PC-9 (cell line): ENCODE data around the gene SLCO4A1.

ENCODE experiments used
- CTCF ChIP-seq: fragments of 200-600 bp; sonication (generic); conservative IDR thresholded peaks from 2 replicates; pipeline ENCODE4 v1.6.1; 2017; ENCODE audit warnings: mixed run types, antibody characterized with exemption, mild to moderate bottlenecking, moderate library complexity
- EZH2 ChIP-seq: fragments of 200-600 bp; sonication (generic); IDR thresholded peaks from 2 replicates; pipeline ENCODE4 v1.8.0; 2017; ENCODE audit warnings: antibody characterized with exemption, low read depth

DNA sequence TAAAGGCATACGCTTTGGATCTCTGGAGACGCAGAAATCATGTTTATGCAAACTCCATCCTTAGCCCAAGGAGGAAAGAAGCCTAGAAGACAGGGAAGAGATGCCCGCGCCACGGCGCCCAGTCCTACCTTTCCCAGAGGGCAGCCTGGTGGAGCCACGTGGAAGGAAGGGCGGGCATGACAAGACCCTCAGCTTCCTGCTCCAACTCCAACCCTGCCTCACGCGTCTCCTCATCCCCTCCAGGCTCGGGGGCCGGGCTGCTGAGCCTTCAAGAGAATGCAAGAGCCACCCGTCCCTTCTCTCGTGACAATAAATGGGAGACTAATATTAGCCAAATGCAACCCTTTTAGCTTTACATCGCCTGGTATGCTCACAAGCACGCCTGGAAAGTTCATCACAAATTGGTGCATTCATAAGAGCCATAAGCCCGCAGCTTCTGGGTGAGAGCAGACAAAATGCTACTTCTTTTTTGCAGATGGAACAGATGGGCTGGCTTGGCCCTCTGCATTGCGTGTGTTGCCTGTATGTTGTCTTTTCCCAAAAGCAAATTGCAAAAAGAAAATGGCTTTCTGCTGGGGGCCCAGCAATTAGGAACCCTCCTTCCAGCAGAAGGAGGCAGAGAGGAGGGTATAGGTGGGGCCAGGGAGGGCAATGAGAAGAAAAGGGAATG, 58.1 kb downstream of the SLCO4A1 start:
- TF ChIP-seq CTCF (no peak), EZH2 (no peak)
